K562 (cell line): Measurements from ENCODE around the gene TMEM88. TPM values are rescaled to one million over a fixed set of nuclear protein-coding genes. Genes with fewer than 3 reads are reported as not detected.

Source experiments
- ADNP ChIP-seq: fragments of 200-800 bp; sonication (Bioruptor generic); IDR thresholded peaks from 2 replicates; pipeline ENCODE4 v1.6.1; 2016; ENCODE audit warnings: missing genetic modification characterization, missing compliant biosample characterization
- ETS1 ChIP-seq: conservative IDR thresholded peaks from 2 replicates; pipeline ENCODE4 v1.6.1; 2011; ENCODE audit warnings: low read depth, mild to moderate bottlenecking, low read length; ENCODE audit not compliant: control insufficient read depth
- FOS ChIP-seq: IDR thresholded peaks from 3 replicates; pipeline ENCODE4 v1.6.1; 2011; ENCODE audit not compliant: insufficient read length; ENCODE audit errors: extremely low read depth
- JUND ChIP-seq, 2 experiments: IDR thresholded peaks; 2 replicates in 1 of 2; 3 replicates in 1 of 2; pipeline ENCODE4 v1.6.1; 2011; ENCODE audit warnings: borderline replicate concordance in 2 of 2, low read depth in 2 of 2, low read length in 2 of 2, improper control_type of control experiment in 1 of 2, missing biosample characterization in 1 of 2, missing genetic modification characterization in 1 of 2, missing genetic modification reagents in 1 of 2
- LEF1 ChIP-seq: fragments of 450-650 bp; IDR thresholded peaks from 2 replicates; pipeline ENCODE4 v1.6.1; 2016; ENCODE audit warnings: mild to moderate bottlenecking
- MBD2 ChIP-seq: sonication (generic); IDR thresholded peaks from 2 replicates; pipeline ENCODE4 v1.6.1; 2016; ENCODE audit warnings: low read depth, borderline replicate concordance
- PHF21A ChIP-seq: fragments of 450-650 bp; IDR thresholded peaks from 2 replicates; pipeline ENCODE4 v1.6.1; 2017; ENCODE audit warnings: low read depth, borderline replicate concordance
- RBM25 ChIP-seq: fragments of 200-400 bp; formaldehyde crosslinking; IDR thresholded peaks from 2 replicates; pipeline ENCODE4 v1.6.1; 2018; ENCODE audit warnings: low read length, low read depth, moderate library complexity; ENCODE audit not compliant: severe bottlenecking
- SAFB ChIP-seq: fragments of 200-400 bp; formaldehyde crosslinking; IDR thresholded peaks from 2 replicates; pipeline ENCODE4 v1.6.1; 2017; ENCODE audit warnings: low read depth, low read length, borderline replicate concordance
- SIN3A ChIP-seq, 2 experiments: fragments of 150-350 bp in 1 of 2; IDR thresholded peaks; 2 replicates each; pipeline ENCODE4 v1.6.1; 2011 to 2016; ENCODE audit warnings: borderline replicate concordance in 2 of 2, low read depth in 2 of 2, low read length in 2 of 2, mild to moderate bottlenecking in 2 of 2, moderate library complexity in 2 of 2; ENCODE audit not compliant: control insufficient read depth in 1 of 2
- TSC22D4 ChIP-seq: fragments of 450-650 bp; IDR thresholded peaks from 2 replicates; pipeline ENCODE4 v1.6.1; 2016; ENCODE audit warnings: missing genetic modification characterization, missing biosample characterization, control low read depth
- YY1 ChIP-seq, 3 experiments: IDR thresholded peaks; 2 replicates each; pipeline ENCODE4 v1.6.1; 2011; ENCODE audit warnings: low read length in 2 of 3, mild to moderate bottlenecking in 2 of 3, moderate library complexity in 2 of 3, borderline replicate concordance in 1 of 3, control low read depth in 1 of 3, low read depth in 1 of 3; ENCODE audit not compliant: insufficient read depth in 3 of 3, insufficient replicate concordance in 2 of 3, control insufficient read depth in 1 of 3, insufficient read length in 1 of 3; ENCODE audit errors: extremely low read depth in 1 of 3
- ZFX ChIP-seq: sonication (generic); formaldehyde crosslinking; IDR thresholded peaks from 2 replicates; pipeline ENCODE4 v1.8.0; 2022; ENCODE audit warnings: mild to moderate bottlenecking, missing genetic modification reagents, moderate library complexity
- ZNF197 ChIP-seq: fragments of 200-800 bp; sonication (Bioruptor generic); IDR thresholded peaks from 2 replicates; pipeline ENCODE4 v1.6.1; 2016; ENCODE audit warnings: low read depth, missing genetic modification characterization, missing compliant biosample characterization
- ZNF668 ChIP-seq: fragments of 250-450 bp; sonication (Bioruptor Pico); IDR thresholded peaks from 2 replicates; pipeline ENCODE4 v1.8.0; 2022; ENCODE audit warnings: mild to moderate bottlenecking, inconsistent platforms
- ZNF77 ChIP-seq: fragments of 250-450 bp; sonication (Bioruptor Pico); IDR thresholded peaks from 2 replicates; pipeline ENCODE4 v1.5.0; 2020
- polyA plus RNA-seq, 8 experiments: library from polyadenylated mRNA; depleted of rRNA in 4 of 8; stranded (reverse) in 5 of 8; unstranded in 3 of 8; fragments of >200 nt; fragmentation: Nextera tagmentation in 2 of 8; fragmentation: Illumina TruSeq in 1 of 8; extraction: Ambion mirVana in 2 of 8; extraction: Trizol in 1 of 8; gene quantifications; 2 replicates each; pipeline versions ENCODE4 v1.2.1 to v1.2.3, GENCODE V29; 2011 to 2014; ENCODE audit warnings: inconsistent platforms in 1 of 8, missing spikeins in 1 of 8
- total RNA-seq, 7 experiments: library from RNA; depleted of rRNA in 6 of 7; stranded (reverse); fragments of >200 nt in 6 of 7; fragmentation: Illumina TruSeq in 2 of 7; extraction: Trizol in 2 of 7; gene quantifications; 2 replicates each; pipeline versions ENCODE4 v1.2.1 to v1.2.3, GENCODE V29; 2011 to 2021; ENCODE audit warnings: low replicate concordance in 1 of 7
- TF ChIP-seq, protein P1 (sequence below): fragments of 250-450 bp; sonication (Bioruptor Pico); IDR thresholded peaks from 2 replicates; pipeline ENCODE4 v1.9.0; 2021; ENCODE audit warnings: mild to moderate bottlenecking, inconsistent platforms
- TF ChIP-seq, protein P2 (sequence below): fragments of 200-800 bp; sonication (Bioruptor generic); IDR thresholded peaks from 2 replicates; pipeline ENCODE4 v1.6.1; 2017; ENCODE audit warnings: missing genetic modification characterization, missing compliant biosample characterization
- TF ChIP-seq, protein P3 (sequence below): fragments of 450-650 bp; IDR thresholded peaks from 2 replicates; pipeline ENCODE4 v1.6.1; 2016

Gene TMEM88
- total and polyA plus RNA-seq, 9 of the 15 experiments (the other 6 are each of a cell fraction or from before 2014, with no cell fraction given) = 0.10 to 1.4 (median 0.36) TPM; not detected in 3

- TF ChIP-seq JUND (IDR thresholded peaks at IDR 0.05; ENCODE audit: borderline replicate concordance, low read depth, low read length) (0 out of 2 replicates have a peak, but pooled peaks have one; percentile 23), JUND (tag; IDR thresholded peaks at IDR 0.05; ENCODE audit: borderline replicate concordance, low read depth, low read length) (no peak), SAFB (peak; percentile 65; the same call in 1 of the 2 replicates), TSC22D4 (no peak), RBM25 (peak; percentile 75), FOS (peak; percentile 78), SIN3A (IDR thresholded peaks at IDR 0.05; ENCODE audit: borderline replicate concordance in 2 of 2, control insufficient read depth in 1 of 2, low read depth in 2 of 2, low read length in 2 of 2) (0 out of 4 replicates have a peak, but pooled peaks of 1 of the 2 experiments have one; percentile 14), ZFX (CRISPR knock-in tag) (peak; percentile 65), ADNP (no peak), LEF1 (0 out of 2 replicates have a peak, but pooled peaks have one; percentile 17), ZNF668 (CRISPR knock-in tag) (no peak), MBD2 (peak; percentile 49; the same call in 1 of the 2 replicates), ZNF197 (no peak), ZNF77 (CRISPR knock-in tag) (no peak), ETS1 (peak; percentile 56; the same call in 1 of the 2 replicates), YY1 (IDR thresholded peaks at IDR 0.05; ENCODE audit: borderline replicate concordance in 1 of 3, control insufficient read depth in 1 of 3, extremely low read depth in 1 of 3, insufficient read depth in 3 of 3, insufficient read length in 1 of 3, insufficient replicate concordance in 2 of 3, low read depth in 1 of 3, low read length in 2 of 3) (peak in 1 of 3 experiments; percentile 55), PHF21A (no peak)
- TF ChIP-seq, protein P1, sequence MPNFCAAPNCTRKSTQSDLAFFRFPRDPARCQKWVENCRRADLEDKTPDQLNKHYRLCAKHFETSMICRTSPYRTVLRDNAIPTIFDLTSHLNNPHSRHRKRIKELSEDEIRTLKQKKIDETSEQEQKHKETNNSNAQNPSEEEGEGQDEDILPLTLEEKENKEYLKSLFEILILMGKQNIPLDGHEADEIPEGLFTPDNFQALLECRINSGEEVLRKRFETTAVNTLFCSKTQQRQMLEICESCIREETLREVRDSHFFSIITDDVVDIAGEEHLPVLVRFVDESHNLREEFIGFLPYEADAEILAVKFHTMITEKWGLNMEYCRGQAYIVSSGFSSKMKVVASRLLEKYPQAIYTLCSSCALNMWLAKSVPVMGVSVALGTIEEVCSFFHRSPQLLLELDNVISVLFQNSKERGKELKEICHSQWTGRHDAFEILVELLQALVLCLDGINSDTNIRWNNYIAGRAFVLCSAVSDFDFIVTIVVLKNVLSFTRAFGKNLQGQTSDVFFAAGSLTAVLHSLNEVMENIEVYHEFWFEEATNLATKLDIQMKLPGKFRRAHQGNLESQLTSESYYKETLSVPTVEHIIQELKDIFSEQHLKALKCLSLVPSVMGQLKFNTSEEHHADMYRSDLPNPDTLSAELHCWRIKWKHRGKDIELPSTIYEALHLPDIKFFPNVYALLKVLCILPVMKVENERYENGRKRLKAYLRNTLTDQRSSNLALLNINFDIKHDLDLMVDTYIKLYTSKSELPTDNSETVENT = 0 out of 2 replicates have a peak, but pooled peaks have one; percentile 33
- TF ChIP-seq, protein P2, sequence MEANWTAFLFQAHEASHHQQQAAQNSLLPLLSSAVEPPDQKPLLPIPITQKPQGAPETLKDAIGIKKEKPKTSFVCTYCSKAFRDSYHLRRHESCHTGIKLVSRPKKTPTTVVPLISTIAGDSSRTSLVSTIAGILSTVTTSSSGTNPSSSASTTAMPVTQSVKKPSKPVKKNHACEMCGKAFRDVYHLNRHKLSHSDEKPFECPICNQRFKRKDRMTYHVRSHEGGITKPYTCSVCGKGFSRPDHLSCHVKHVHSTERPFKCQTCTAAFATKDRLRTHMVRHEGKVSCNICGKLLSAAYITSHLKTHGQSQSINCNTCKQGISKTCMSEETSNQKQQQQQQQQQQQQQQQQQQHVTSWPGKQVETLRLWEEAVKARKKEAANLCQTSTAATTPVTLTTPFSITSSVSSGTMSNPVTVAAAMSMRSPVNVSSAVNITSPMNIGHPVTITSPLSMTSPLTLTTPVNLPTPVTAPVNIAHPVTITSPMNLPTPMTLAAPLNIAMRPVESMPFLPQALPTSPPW (CRISPR knock-in tag) = no peak; the same call in 1 of the 2 replicates
- TF ChIP-seq, protein P3, sequence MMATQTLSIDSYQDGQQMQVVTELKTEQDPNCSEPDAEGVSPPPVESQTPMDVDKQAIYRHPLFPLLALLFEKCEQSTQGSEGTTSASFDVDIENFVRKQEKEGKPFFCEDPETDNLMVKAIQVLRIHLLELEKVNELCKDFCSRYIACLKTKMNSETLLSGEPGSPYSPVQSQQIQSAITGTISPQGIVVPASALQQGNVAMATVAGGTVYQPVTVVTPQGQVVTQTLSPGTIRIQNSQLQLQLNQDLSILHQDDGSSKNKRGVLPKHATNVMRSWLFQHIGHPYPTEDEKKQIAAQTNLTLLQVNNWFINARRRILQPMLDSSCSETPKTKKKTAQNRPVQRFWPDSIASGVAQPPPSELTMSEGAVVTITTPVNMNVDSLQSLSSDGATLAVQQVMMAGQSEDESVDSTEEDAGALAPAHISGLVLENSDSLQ = peak; percentile 19; the same call in 1 of the 2 replicates
Measured at GRCh38 chr17:7844292-7845154, 10.3 kb upstream of the TMEM88 start (continued).
